DND-41 (cell line): ENCODE results near the gene CAMTA2.

Experiments
- ATAC-seq: fragments of 200-7000 bp; cut with Tn5 transposase; 3 replicates; pipeline ENCODE4 v1.9.1; 2021; ENCODE audit warnings: low read depth; ENCODE audit not compliant: insufficient read depth
- DNase-seq: peaks from one replicate; pipeline ENCODE4 v3.0.0-alpha.2; 2020
- H2AFZ ChIP-seq: 2 replicates; pipeline ENCODE4 v1.6.0; 2012; ENCODE audit warnings: low read depth, low read length
- H3K27ac ChIP-seq: 2 replicates; pipeline ENCODE4 v1.5.1; 2012; ENCODE audit warnings: low read length, inconsistent platforms
- H3K27me3 ChIP-seq: fragments of 200-600 bp; sonication (generic); 2 replicates; pipeline ENCODE4 v1.6.0; 2012; ENCODE audit warnings: low read length, mild to moderate bottlenecking, inconsistent platforms; ENCODE audit not compliant: insufficient read depth, poor library complexity
- H3K36me3 ChIP-seq: 2 replicates; pipeline ENCODE4 v1.5.1; 2012; ENCODE audit warnings: low read length, inconsistent platforms; ENCODE audit not compliant: insufficient read depth
- H3K4me1 ChIP-seq: 2 replicates; pipeline ENCODE4 v1.5.1; 2012; ENCODE audit warnings: mild to moderate bottlenecking, low read length; ENCODE audit not compliant: insufficient read depth
- H3K4me2 ChIP-seq: 2 replicates; pipeline ENCODE4 v1.6.0; 2012; ENCODE audit warnings: mild to moderate bottlenecking, moderate library complexity, low read length, inconsistent platforms; ENCODE audit not compliant: insufficient read depth
- H3K4me3 ChIP-seq, 2 experiments: fragments of 200-600 bp in 1 of 2; shearing (Covaris generic) in 1 of 2; 2 replicates each; pipeline ENCODE4 v1.5.1; 2012 to 2016; ENCODE audit warnings: inconsistent platforms in 2 of 2, low read length in 2 of 2, mild to moderate bottlenecking in 2 of 2, low read depth in 1 of 2, moderate library complexity in 1 of 2
- H3K79me2 ChIP-seq: 2 replicates; pipeline ENCODE4 v1.6.0; 2012; ENCODE audit warnings: low read length, inconsistent platforms; ENCODE audit not compliant: insufficient read depth
- H3K9ac ChIP-seq: 2 replicates; pipeline ENCODE4 v1.6.0; 2012; ENCODE audit warnings: low read depth, mild to moderate bottlenecking, inconsistent platforms, low read length, moderate library complexity
- H3K9me3 ChIP-seq: 2 replicates; pipeline ENCODE4 v1.5.1; 2012; ENCODE audit warnings: low read length, moderate library complexity, mild to moderate bottlenecking, inconsistent platforms; ENCODE audit not compliant: insufficient read depth, severe bottlenecking
- H4K20me1 ChIP-seq: 2 replicates; pipeline ENCODE4 v1.6.0; 2012; ENCODE audit warnings: low read length; ENCODE audit not compliant: insufficient read depth
- EZH2 ChIP-seq: IDR thresholded peaks from 3 replicates; pipeline ENCODE4 v1.6.1; 2012; ENCODE audit warnings: borderline replicate concordance, low read depth, mild to moderate bottlenecking, moderate library complexity, low read length, inconsistent platforms; ENCODE audit not compliant: severe bottlenecking
- TF ChIP-seq, protein P1 (sequence below): IDR thresholded peaks from 2 replicates; pipeline ENCODE4 v1.5.1; 2012; ENCODE audit warnings: borderline replicate concordance, low read length, moderate library complexity, mild to moderate bottlenecking; ENCODE audit not compliant: poor library complexity, severe bottlenecking; ENCODE audit errors: extremely low read depth

Gene CAMTA2

DNA sequence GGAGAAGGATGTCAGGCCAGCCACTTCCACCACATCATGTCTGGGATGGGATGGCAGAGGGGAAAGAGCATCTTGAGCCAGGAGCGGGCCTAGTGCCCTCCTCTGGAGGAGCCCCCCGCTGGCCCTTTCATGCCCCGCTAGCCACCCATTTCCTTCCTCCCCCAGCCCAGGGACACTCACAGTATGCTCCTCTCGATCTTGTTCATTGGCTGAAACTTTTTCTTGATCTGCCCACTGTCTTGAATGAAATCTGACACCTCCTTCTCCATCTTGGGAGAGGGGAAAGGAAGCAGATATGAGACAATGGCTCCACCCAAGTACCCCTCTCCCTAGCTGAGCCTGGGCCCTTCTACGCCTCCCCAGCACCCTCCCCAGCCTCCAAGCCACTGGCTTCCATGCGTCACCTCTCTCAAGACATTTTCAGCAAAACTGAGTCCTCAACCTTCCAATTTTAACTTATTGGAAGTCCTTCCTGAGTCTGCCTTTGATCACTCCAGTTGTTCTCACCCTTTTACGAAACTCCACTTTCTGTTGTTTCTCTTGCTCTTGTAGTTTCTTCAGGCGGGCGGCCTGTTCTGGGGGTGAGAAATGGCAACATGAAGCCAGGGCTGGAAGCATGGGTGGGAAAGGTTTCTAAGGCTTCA is 27.1 kb downstream of the CAMTA2 start:
- no peaks in the 10 kb centered on the region for H3K27me3 ChIP-seq
- ATAC-seq (no peak), DNase-seq (no peak)
- no peak overlapping the region for H3K27ac ChIP-seq
- no peak overlapping the region for H3K4me2 ChIP-seq
- H3K9me3 ChIP-seq, result no peaks in the 10 kb centered on the region
- H4K20me1 ChIP-seq, result no peaks in the 10 kb centered on the region
- TF ChIP-seq, protein P1, sequence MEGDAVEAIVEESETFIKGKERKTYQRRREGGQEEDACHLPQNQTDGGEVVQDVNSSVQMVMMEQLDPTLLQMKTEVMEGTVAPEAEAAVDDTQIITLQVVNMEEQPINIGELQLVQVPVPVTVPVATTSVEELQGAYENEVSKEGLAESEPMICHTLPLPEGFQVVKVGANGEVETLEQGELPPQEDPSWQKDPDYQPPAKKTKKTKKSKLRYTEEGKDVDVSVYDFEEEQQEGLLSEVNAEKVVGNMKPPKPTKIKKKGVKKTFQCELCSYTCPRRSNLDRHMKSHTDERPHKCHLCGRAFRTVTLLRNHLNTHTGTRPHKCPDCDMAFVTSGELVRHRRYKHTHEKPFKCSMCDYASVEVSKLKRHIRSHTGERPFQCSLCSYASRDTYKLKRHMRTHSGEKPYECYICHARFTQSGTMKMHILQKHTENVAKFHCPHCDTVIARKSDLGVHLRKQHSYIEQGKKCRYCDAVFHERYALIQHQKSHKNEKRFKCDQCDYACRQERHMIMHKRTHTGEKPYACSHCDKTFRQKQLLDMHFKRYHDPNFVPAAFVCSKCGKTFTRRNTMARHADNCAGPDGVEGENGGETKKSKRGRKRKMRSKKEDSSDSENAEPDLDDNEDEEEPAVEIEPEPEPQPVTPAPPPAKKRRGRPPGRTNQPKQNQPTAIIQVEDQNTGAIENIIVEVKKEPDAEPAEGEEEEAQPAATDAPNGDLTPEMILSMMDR, result no peak
- TF ChIP-seq EZH2, result no peak
- 0 out of 2 replicates have a peak, but pooled peaks cover 1% of the 10 kb centered on the region for H3K4me1 ChIP-seq
- H3K9ac ChIP-seq, result no peak overlapping the region
- peaks cover 19% of the 10 kb centered on the region for H3K36me3 ChIP-seq
- H2AFZ ChIP-seq, result no peak overlapping the region
- no peak overlapping the region for H3K4me3 ChIP-seq
- H3K79me2 ChIP-seq, result peaks cover 6% of the 10 kb centered on the region; the same call in 1 of the 2 replicates

GRCh38 chr17:4959261-4959965 is 28.1 kb downstream of the CAMTA2 start:
- no peaks in the 10 kb centered on the region for H3K4me1 ChIP-seq
- H3K4me3 ChIP-seq, result no peak overlapping the region
- H2AFZ ChIP-seq, result no peak overlapping the region
- 0 out of 2 replicates have a peak, but pooled peaks cover 3% of the 10 kb centered on the region for H3K79me2 ChIP-seq
- no peak overlapping the region for H3K9ac ChIP-seq
- ATAC-seq, result no peak
- TF ChIP-seq EZH2, result no peak
- TF ChIP-seq, protein P1, result no peak
- H3K27me3 ChIP-seq, result no peaks in the 10 kb centered on the region
- H3K36me3 ChIP-seq, result peaks cover 19% of the 10 kb centered on the region
- no peak overlapping the region for H3K27ac ChIP-seq
- no peak overlapping the region for H3K4me2 ChIP-seq
- H4K20me1 ChIP-seq, result no peaks in the 10 kb centered on the region
- no peaks in the 10 kb centered on the region for H3K9me3 ChIP-seq
- DNase-seq, result no peak

DNA sequence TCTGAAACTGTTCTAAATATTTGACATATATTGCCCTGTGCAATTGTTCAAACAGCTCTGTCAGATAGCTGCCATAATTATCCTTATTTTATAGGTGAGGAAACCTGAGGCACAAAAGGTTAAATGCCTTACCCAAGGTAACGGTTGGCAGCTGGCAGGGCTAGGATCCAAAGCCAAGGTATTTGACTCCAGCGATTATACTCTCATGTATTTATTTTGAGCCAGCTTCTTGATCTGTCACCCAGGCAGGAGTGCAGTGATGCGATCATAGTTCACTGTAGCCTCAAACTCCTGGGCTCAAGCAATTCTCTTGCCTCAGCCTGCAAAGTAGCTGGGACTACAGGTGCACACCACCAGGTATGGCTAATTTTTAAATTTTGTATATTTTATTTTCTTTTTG is 29.4 kb downstream of the CAMTA2 start:
- ATAC-seq (no peak), DNase-seq (no peak)
- Histone ChIP-seq H3K79me2 (no peaks in the 10 kb centered on the region), H3K36me3 (peaks cover 19% of the 10 kb centered on the region), H4K20me1 (no peaks in the 10 kb centered on the region), H3K27ac (no peak overlapping the region), H2AFZ (no peak overlapping the region), H3K4me3 (no peak overlapping the region), H3K9ac (no peak overlapping the region), H3K4me2 (no peak overlapping the region), H3K9me3 (no peaks in the 10 kb centered on the region), H3K27me3 (no peaks in the 10 kb centered on the region), H3K4me1 (no peaks in the 10 kb centered on the region)
- TF ChIP-seq, protein P1, result no peak
- TF ChIP-seq EZH2, result no peak
